ENCODE data around the gene CEBPG.

Gene CEBPG

GRCh38 chr19:33373453-33374235, at the start of gene CEBPG:
Gene CEBPG (plus strand): TSS chr19:33373709. CDS start chr19:33379240, 5,531 bp downstream.
- DNase-seq = peak; percentile 92

- DNase-seq = no peak
Observed at GRCh38 chr19:33324628-33325027, 48.9 kb upstream of the CEBPG start.

DNA sequence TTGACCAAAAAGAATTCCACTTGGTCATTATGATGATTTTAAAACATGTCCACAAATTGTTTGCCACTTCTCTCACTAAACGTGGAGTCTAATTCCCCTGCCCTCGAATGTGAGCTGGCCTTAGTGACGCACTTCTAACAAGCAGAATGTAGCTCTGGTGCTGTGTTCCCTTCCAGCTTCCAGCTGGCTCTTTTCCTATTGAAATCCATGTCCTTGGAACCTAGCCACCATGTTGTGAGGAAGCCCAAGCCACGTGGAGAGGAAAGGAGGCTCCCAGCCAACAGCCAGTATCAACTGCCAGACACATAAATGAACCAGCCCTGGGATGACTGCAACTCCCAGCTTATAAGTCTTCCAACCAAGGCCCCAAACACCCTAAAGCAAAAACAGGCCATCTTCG, 47.6 kb upstream of the CEBPG start:
- DNase-seq = no peak

DNA sequence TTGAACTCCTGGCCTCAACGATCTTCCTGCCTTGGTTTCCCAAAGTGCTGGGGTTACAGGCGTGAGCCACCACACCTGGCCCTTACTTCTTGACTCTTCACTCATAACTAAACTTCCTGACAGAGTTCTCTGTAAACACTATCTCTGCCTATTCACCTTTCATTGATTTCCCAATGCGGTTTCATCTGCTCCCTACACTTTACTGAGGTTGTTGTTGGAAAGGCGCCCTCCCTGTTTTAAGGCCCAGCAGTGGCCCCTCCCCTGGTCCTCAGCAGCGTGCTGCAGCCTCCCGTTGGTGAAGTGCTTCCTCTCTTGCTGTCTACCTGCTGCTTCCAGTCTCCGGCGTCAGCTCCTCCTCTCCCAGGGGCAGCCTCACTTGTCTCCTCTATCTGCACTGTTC, 44.4 kb upstream of the CEBPG start:
- DNase-seq = no peak

GRCh38 chr19:33329736-33330135, 43.8 kb upstream of the CEBPG start:
- DNase-seq = no peak

- no peak for DNase-seq
Observed at GRCh38 chr19:33332248-33332647, 41.3 kb upstream of the CEBPG start.

GRCh38 chr19:33333151-33333550, 40.4 kb upstream of the CEBPG start:
- no peak for DNase-seq

DNA sequence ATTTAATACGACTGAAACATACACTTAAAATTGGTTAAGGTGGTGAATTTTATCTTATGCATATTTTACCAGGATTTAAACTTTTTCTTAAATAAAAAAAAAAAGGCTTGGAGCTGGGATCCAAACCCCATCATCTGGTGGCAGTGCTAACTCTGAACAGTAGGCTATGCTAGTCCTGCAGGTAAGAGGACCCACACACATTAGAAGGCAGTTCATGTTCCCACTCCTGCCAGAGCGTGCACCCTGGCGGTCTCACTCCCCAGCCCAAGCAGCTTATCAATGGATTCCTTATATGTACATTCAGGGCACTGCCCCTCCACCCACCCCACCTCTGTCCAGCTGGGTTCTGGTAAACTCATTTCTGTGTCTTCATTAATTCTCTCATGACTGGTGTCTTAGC, 39.9 kb upstream of the CEBPG start:
- DNase-seq = no peak

- DNase-seq = no peak
Observed at GRCh38 chr19:33334271-33334670, 39.2 kb upstream of the CEBPG start.

- no peak for DNase-seq
Observed at GRCh38 chr19:33335446-33335845, 38.1 kb upstream of the CEBPG start.

GRCh38 chr19:33339016-33339984, 34.2 kb upstream of the CEBPG start:
- DNase-seq = no peak

GRCh38 chr19:33340991-33341390, 32.5 kb upstream of the CEBPG start:
- no peak for DNase-seq

DNA sequence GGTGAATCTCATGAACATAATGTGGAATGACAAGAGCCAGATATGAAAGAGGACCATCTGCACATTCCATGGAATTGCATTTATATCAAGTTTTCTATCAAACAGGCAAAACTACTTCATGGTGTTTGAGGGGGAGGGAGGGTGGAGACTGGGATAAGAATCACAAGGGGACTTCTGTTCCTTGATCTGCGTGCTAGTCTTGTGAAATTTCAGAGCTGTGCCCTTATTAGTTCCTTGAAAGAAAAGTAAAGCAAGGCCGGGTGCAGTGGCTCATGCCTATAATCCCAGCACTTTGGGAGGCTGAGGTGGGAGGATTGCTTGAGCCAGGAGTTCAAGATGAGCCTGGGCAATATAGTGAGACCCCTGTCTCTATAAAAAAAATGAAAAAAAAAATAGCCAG, 30.2 kb upstream of the CEBPG start:
- DNase-seq = no peak

- no peak for DNase-seq
Observed at GRCh38 chr19:33343859-33344572, 29.5 kb upstream of the CEBPG start.

GRCh38 chr19:33344573-33344925, 29.0 kb upstream of the CEBPG start:
- no peak for DNase-seq

GRCh38 chr19:33345163-33345562, 28.3 kb upstream of the CEBPG start:
- DNase-seq = no peak

GRCh38 chr19:33346665-33347064, 26.8 kb upstream of the CEBPG start:
- DNase-seq = no peak

- DNase-seq = no peak
Observed at GRCh38 chr19:33347300-33347699, 26.2 kb upstream of the CEBPG start.

GRCh38 chr19:33348301-33349010, 25.1 kb upstream of the CEBPG start:
- no peak for DNase-seq

DNA sequence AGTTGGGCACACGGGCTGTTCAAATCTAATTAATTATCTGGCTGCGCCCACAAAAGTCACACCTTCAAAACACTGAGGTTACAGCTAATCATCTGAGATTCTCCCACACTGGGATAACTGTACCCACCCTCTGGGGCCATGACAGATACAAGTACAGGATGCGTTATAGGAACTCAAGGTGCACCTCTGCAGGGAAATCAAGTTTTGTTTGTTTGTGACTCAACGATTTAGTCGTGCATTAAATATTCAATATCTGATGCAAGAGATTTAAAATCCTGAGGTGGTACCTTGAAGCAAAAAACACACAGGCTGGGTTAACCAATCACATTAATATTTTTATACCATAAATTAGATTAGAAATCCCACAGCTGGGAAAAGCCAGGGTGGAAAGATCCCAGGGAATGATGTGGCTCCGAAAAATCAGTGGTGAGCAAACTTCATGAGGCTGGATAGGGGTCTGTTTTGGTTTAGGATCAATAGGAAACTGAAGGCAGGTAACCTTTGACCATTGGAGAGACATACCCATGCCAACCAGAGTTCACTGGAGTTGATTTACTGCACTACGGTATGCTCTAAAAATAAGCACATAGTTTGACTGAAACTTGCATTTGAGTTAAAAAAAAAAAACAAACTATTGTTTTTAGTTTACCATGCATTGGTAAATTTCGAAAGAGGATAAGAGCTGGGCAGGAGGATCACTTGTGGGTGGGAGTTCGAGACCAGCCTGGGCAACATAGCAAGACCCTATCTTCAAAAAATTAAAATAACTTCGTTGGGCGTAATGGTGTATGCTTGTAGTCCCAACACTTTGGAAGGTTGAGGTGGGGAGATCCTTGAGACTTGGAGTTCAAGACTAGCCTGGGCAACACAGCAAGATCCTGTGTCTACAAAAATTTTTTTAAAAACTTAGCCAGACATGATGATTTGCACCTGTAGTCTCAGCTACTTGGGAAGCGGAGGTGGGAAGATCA, 23.9 kb upstream of the CEBPG start:
- DNase-seq = no peak

GRCh38 chr19:33350538-33351309, 22.8 kb upstream of the CEBPG start:
- peak; percentile 20 for DNase-seq

Measured in fibroblast of skin of right quadriceps (primary cell).